Vagina (tissue), 2 donors: ENCODE measurements around the gene YPEL1. TPM values are rescaled to one million over a fixed set of nuclear protein-coding genes. Genes with fewer than 3 reads are reported as not detected.

Experiments used
- DNase-seq, 2 donors: peaks; one replicate each; pipeline ENCODE4 v3.0.0-alpha.2; 2017; ENCODE audit errors: extremely low spot score in 2 of 2
- H3K27ac ChIP-seq: fragments of 200-600 bp; sonication (generic); one replicate; pipeline ENCODE4 v1.5.1; 2019
- H3K27me3 ChIP-seq: fragments of 200-600 bp; sonication (generic); one replicate; pipeline ENCODE4 v1.5.1; 2019
- H3K36me3 ChIP-seq, 2 donors: fragments of 200-600 bp; sonication (generic); one replicate each; pipeline ENCODE4 v1.5.1; 2017 to 2019
- H3K4me1 ChIP-seq: fragments of 200-600 bp; sonication (generic); one replicate; pipeline ENCODE4 v1.5.1; 2019
- H3K4me3 ChIP-seq, 2 donors: fragments of 200-600 bp; sonication (generic); 1 replicate in 1 of 2; 2 replicates in 1 of 2; pipeline ENCODE4 v1.5.1; 2016 to 2019
- H3K9me3 ChIP-seq: fragments of 200-600 bp; sonication (generic); one replicate; pipeline ENCODE4 v1.5.1; 2019
- POLR2A ChIP-seq, 2 donors: fragments of 450-650 bp; IDR thresholded peaks; one replicate each; pipeline ENCODE4 v1.6.1; 2017; ENCODE audit warnings: antibody characterized with exemption in 2 of 2, mild to moderate bottlenecking in 2 of 2, moderate library complexity in 2 of 2
- POLR2AphosphoS5 ChIP-seq, 2 donors: sonication (generic); formaldehyde crosslinking; IDR thresholded peaks; one replicate each; pipeline ENCODE4 v1.9.0; 2017; ENCODE audit warnings: antibody characterized with exemption in 2 of 2, mild to moderate bottlenecking in 2 of 2, low read depth in 1 of 2; ENCODE audit not compliant: insufficient read depth in 1 of 2
- intact Hi-C: fragments of 100-400 bp; cut with DNase I; formaldehyde crosslinking; loops from one replicate; pipeline ENCODE4 v1.15.1; 2023
- total RNA-seq: library from RNA; depleted of rRNA; stranded (reverse); fragments of >200 nt; gene quantifications from one replicate; pipeline ENCODE4 v1.2.3, GENCODE V29; 2016
- TF ChIP-seq, protein P1 (sequence below), 3 experiments: fragments of 450-650 bp in 2 of 3; fragments of 200-600 bp in 1 of 3; sonication (generic) in 1 of 3; IDR thresholded peaks; one replicate each; pipeline ENCODE4 v1.5.1; 2017 to 2019; ENCODE audit warnings: antibody characterized with exemption in 3 of 3, mild to moderate bottlenecking in 2 of 3, moderate library complexity in 2 of 3

YPEL1 gene
- total RNA-seq, 1 donor from 2014 or later = 4.9 TPM

- intact Hi-C loops = no loop called here
- Histone ChIP-seq H3K4me3 (no peak overlapping the region), H3K9me3 (no peaks in the 10 kb centered on the region), H3K36me3 (peaks cover 0 to 74% of the 10 kb centered on the region in 2 donors), H3K27ac (no peak overlapping the region), H3K27me3 (no peaks in the 10 kb centered on the region), H3K4me1 (no peaks in the 10 kb centered on the region)
- DNase-seq = no peak
- TF ChIP-seq, protein P1, sequence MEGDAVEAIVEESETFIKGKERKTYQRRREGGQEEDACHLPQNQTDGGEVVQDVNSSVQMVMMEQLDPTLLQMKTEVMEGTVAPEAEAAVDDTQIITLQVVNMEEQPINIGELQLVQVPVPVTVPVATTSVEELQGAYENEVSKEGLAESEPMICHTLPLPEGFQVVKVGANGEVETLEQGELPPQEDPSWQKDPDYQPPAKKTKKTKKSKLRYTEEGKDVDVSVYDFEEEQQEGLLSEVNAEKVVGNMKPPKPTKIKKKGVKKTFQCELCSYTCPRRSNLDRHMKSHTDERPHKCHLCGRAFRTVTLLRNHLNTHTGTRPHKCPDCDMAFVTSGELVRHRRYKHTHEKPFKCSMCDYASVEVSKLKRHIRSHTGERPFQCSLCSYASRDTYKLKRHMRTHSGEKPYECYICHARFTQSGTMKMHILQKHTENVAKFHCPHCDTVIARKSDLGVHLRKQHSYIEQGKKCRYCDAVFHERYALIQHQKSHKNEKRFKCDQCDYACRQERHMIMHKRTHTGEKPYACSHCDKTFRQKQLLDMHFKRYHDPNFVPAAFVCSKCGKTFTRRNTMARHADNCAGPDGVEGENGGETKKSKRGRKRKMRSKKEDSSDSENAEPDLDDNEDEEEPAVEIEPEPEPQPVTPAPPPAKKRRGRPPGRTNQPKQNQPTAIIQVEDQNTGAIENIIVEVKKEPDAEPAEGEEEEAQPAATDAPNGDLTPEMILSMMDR (IDR thresholded peaks at IDR 0.05) = no peak
- TF ChIP-seq POLR2AphosphoS5 (IDR thresholded peaks at IDR 0.05; ENCODE audit: insufficient read depth in 1 of 2, low read depth in 1 of 2) = no peak
- no peak for TF ChIP-seq POLR2A (IDR thresholded peaks at IDR 0.05)
Measured at GRCh38 chr22:21764038-21764804, 28.6 kb upstream of the YPEL1 start.

DNA sequence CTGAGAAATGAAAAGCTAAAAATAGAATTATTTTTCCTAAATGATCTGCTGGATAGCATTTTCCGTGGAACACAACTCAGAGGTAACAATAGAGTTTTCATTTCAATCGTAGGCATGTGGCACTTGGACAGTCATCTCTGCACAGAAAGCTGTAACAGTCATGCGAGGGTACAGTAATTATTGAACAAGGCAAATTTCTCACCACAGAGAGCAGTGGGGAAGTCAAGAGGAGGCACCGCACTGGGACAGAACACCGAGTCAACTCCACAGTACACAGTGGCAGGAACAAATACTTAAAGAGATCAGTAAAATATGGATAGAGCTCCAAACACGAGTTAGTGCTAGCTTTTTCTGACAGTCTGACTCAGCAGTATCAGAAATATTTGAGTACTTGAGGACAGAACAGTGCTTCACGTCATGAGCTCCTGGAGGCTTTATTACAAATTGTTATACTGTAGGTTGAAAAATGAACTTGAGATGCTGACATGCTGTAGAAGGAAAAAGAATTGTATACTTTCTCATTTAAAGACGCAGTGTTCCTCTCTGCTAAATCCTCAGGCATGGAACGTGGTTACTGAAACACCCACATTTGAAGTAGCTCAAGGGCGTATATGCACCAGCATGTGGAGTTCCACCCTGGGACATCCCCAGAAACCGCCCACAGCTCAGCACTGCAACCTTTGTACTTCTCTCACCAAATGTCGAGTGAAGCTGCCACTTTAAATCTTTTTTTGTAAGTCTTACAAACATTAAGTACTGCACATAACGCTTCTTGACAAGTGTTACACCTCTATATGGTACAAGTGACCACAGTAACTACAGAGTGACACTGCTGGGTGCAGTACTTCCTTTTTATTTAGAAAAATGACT, 27.4 kb upstream of the YPEL1 start:
- H3K9me3 ChIP-seq = no peaks in the 10 kb centered on the region
- DNase-seq = no peak
- peaks cover 0 to 61% of the 10 kb centered on the region in 2 donors for H3K36me3 ChIP-seq
- intact Hi-C loops = no loop called here
- no peaks in the 10 kb centered on the region for H3K4me1 ChIP-seq
- no peak overlapping the region for H3K27ac ChIP-seq
- H3K27me3 ChIP-seq = no peaks in the 10 kb centered on the region
- no peak overlapping the region for H3K4me3 ChIP-seq
- TF ChIP-seq POLR2A (IDR thresholded peaks at IDR 0.05) (no peak), POLR2AphosphoS5 (IDR thresholded peaks at IDR 0.05; ENCODE audit: insufficient read depth in 1 of 2, low read depth in 1 of 2) (no peak)
- TF ChIP-seq, protein P1 (IDR thresholded peaks at IDR 0.05) = no peak

DNA sequence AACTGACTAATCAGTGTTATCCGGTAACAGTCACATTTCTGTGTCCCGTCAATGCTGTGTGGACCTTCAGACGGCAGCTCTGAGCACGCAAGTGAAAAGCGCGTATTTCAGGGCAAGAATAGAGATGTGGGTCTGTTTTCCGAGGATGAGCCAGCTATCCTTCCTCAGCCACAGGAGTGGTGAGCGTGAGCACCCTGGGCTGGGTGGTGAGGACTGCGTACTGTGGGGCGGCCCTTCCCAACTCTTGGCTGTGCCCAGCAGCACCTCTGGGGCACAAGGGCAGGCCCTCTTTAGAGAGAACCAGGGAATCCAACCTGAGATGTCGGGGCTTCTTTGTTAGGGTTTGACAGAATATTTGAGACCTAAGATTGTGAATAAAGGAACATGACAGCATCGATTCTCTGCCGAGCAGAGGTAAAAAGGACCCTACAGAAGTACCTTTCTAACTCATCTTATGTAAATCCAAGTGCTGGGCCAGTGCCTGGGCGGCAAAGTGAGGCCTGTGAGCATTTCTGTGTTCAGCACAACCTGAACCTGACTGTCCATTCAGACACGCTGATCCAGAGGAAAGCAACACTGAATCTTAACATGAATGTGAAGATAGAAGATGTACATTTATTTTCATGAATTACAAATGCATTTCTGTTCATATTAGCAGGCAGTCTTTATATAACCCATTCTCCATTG, 26.5 kb upstream of the YPEL1 start:
- no peak overlapping the region for H3K27ac ChIP-seq
- TF ChIP-seq POLR2AphosphoS5 (IDR thresholded peaks at IDR 0.05; ENCODE audit: insufficient read depth in 1 of 2, low read depth in 1 of 2) (no peak), POLR2A (IDR thresholded peaks at IDR 0.05) (no peak)
- TF ChIP-seq, protein P1 (IDR thresholded peaks at IDR 0.05) = no peak
- H3K4me1 ChIP-seq = no peaks in the 10 kb centered on the region
- H3K4me3 ChIP-seq = no peak overlapping the region
- no peak for DNase-seq
- no peaks in the 10 kb centered on the region for H3K9me3 ChIP-seq
- intact Hi-C loops = no loop called here
- no peaks in the 10 kb centered on the region for H3K27me3 ChIP-seq
- H3K36me3 ChIP-seq = peaks cover 0 to 55% of the 10 kb centered on the region in 2 donors

GRCh38 chr22:21761086-21761485, 25.5 kb upstream of the YPEL1 start:
- Histone ChIP-seq H3K27me3 (no peaks in the 10 kb centered on the region), H3K4me1 (no peaks in the 10 kb centered on the region), H3K27ac (no peak overlapping the region), H3K36me3 (peaks cover 0 to 44% of the 10 kb centered on the region in 2 donors), H3K9me3 (no peaks in the 10 kb centered on the region), H3K4me3 (no peak overlapping the region)
- TF ChIP-seq POLR2AphosphoS5 (IDR thresholded peaks at IDR 0.05; ENCODE audit: insufficient read depth in 1 of 2, low read depth in 1 of 2) (no peak), POLR2A (IDR thresholded peaks at IDR 0.05) (no peak)
- TF ChIP-seq, protein P1 (IDR thresholded peaks at IDR 0.05) = no peak
- intact Hi-C loops = no loop called here
- DNase-seq = no peak
